Activated naive CD8-positive, alpha-beta T cell treated with anti-CD3 and anti-CD28 coated beads, Interleukin-2, amount 50 U/mL, for 16 hours (primary cell): Measurements from ENCODE around the gene NOS2.
"Not testable (repeated sequence)": the region's sequence is repeated elsewhere in the genome, so short reads cannot be mapped to it uniquely, and the experiment has no call there.

ENCODE experiments used
- DNase-seq: peaks from one replicate; pipeline ENCODE4 v3.0.0-alpha.2; 2020; ENCODE audit warnings: low read depth, low spot score

NOS2 gene

DNA sequence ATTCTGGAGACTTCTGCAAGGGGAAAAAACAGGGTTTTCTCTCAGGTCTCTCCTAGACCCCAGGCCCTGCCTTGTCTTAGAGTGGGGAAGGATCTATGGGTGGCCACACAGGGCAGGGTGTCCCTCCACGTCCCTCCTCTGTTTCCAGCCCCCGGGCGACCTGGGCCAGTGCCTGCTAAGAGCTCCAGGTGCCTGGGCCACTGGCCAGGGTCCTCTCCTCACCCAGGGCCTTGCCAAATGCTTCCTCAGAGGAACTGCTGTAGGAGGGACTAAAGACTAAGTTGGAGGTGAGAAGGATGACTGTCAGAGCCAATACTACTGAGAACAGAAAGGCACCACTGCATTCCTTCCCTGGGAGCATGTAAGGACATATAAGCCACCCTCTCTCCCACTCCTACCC lies 11.4 kb downstream of the NOS2 start:
- no peak for DNase-seq

DNA sequence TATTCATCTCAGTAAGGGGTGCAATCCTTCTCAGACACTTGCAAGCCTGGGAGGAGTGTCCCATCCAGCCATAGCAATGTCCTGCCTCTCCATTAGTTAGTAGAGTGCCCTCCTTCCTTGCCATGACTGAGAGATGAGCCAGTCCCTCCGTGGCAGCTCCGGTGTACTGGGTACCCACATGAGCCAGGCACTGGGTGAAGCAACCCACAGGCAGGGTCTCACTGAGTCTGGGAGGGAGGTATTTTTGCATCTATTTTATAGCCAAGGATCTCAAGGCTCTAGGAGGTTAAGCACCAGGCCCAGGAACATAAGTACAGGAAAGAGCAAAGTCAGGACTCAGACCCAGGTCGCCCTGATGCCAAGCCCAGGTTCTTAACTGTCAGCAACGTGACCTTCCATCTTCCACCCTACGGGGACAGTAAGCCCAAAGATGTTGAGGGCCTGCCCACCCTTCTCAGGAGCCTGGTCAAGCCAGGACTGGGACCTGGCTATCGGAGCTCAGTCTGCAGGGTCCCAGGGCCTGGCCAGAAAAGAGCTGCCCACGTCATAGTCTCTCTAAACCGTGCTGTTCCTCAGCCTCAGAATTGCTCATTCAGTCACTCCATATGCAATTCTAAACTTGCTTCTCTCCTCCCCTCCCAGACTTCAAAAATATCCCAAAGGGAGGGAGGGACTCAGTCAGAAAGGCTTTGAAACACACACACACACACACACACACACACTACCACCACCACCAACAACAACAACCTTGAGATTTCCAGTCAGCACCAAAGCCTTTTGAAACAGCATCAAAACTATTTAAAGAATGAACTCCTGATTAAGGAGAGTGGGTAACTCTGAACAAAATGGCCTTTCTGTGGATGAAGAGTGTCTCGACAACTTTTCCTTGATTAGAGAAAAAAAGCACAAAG lies 16.6 kb downstream of the NOS2 start:
- DNase-seq, result no peak

DNA sequence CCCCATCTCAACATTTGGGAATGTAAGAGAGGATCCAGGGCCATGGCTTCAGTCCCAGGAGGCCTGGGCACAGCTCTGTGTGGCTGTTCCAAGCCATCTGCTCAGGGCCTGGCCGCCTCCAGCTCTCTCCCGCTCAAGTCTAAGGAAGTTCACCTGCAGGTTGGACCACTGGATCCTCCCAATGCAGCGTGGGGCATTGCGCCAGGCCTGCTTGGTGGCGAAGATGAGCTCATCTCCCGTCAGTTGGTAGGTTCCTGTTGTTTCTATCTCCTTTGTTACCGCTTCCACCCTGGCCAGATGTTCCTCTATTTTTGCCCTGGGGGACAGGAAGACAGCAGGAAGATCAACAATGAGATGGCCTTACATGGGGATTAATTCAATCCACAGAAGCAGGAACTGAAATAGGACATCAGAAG lies 17.5 kb downstream of the NOS2 start:
- DNase-seq, result no peak

DNA sequence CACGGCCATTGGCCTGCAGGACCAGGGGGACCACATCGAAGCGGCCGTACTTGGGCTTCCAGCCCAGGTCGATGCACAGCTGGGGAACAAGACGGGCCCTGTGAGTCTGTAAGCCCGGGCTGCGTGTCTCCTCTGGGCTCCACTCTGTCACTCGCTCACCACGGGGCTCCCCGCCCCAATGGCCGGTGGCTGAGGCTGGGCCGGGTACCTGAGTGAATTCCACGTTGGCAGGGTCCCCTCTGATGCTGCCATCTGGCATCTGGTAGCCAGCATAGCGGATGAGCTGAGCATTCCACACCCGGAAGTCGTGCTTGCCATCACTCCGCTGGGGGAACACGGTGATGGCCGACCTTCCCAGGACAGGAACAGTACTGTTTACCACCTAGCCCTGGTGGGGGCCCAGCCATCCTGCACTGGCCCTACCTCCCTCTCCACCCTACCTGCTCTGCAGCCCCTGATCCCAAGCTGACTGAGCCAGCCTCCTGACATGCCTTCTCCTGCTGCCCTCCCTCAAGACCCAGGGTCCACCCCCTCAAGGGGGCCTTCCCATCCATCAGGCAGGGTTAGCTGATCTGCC lies 19.4 kb downstream of the NOS2 start:
- DNase-seq, result no peak

DNA sequence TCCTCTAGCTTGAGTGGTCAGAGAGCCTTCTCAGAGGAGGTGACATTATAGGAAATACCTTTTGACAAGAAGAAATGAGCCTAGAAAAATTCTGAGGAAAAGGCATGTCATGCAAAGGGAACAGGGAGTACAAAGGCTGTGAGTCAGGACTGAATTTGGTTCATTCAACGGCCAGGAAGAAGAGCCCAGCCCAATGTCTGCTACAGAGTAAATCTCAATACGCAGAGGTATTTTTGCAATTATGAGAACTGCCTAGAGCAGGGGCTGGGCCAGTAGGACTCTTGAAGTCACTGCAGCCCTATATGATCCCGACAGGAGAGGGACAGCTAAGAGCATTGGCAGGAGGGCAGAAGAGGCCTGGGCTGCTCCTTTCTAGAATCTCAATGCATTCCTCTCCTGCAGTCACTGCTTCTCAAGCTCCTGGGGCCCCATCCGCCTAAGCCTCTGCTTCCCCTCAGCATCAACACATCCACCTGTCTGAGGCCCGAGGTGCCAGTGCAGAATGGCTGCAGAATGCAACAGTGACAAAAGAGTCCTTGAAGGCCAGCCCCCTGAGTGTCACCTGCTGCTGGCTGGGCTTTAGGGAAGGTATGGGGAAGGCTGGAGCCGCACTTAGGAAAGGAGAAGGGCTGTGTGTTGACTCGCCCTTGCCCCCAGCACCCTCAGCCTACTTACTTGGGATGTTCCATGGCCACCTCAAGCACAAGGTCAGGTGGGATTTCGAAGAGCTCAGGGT lies 20.1 kb downstream of the NOS2 start:
- DNase-seq, result no peak

DNA sequence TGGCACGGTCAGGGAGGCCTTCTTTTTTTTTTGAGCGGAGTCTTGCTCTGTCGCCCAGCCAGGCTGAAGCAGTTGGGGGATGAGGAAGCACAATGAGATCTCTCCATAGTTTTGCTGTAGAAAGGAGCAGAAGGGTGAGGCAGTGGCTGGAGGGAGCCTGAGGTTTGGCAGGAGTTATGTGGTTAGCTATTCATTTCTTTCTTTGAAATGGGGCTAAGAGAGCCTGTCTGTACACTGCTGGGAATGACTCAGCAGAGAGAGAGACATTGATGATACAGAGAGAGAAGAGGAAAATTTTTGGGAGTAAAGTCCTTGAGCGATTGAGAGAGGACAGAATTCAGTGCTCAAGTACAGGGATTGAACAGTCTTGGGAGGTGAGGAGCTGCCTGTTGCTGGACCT lies 22.1 kb downstream of the NOS2 start:
- DNase-seq, result no peak

DNA sequence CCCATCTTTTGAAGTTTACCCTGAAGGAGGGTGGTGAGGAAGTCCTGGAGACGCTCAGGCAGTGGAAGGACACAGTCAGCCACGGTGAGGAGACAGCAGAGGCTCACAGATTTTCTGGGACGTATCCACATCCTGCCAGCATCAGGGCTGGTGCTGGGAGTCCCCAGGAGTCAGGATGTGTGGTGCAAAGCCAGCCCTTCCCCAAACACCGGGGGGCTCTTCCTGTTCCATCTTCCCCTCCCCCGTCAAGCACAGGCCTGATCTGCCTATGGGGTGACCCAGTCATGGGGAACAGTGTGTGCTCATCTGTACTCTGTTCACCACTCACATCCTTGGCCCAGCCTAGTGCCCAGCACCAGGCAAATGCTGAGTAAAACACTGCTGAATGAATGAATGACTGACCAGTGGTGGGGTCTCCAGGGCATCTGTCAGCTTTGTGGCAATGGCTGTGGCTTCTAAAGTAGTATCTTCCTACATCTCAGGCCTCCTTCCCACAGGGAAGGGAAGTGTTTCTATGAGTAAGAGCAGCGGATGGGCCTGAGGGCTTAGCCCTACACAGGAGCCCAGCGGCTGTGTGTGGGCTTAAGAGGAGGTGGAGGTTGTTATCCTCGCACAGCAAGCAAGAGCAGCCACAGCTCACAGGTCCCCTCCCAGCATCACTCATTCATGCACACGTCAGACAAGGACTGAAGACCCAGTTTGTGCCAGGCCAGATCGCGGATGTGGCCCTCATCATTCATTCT lies 23.3 kb downstream of the NOS2 start:
- no peak for DNase-seq

DNA sequence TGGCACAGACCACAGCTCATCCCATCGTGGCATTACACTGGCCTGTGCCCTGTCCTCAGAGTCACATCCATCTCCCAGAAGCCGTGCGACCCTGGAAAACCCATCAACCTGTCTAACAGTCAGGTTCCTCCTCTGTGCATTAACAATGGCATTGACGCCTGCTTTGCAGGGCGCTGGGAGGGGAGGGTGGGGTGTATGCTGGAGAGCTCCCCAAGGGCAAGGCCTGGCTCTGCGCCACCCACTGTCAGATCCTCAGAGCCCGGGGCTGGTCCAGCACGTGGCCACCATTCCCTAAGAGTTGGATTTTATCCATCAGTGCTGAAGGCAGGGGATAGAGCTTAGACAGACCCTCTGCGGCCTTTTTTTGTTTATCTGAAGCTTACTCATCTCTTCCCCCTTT lies 28.7 kb downstream of the NOS2 start:
- DNase-seq, result no peak

- no peak for DNase-seq
Observed at GRCh38 chr17:27770877-27771276, 29.5 kb downstream of the NOS2 start.

DNA sequence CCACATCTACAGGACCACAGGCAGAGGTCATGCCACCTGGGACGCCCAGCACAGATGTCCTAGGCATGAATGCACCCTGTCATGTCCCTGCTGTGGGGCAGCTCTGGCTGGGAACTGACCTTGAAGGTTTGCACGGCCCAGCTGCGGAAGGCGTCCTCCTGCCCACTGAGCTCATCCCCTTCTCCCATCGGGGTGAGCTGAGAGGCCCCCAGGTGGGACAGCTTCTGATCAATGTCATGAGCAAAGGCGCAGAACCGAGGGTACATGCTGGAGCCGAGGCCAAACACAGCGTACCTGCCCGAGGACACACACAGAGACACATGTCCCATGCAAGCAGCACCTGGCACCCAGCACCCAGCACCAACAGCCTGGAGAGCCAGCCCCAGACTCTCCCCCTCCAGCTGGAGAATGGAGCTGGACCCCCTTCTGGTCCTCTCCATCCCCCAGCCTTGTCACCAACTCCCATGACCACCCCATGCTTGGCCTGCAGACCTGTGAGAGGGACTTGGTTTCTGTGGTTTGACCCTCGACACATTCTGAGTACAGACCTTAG lies 31.4 kb downstream of the NOS2 start:
- DNase-seq, result no peak

GRCh38 chr17:27766438-27766837 lies 33.9 kb downstream of the NOS2 start:
- no peak for DNase-seq

DNA sequence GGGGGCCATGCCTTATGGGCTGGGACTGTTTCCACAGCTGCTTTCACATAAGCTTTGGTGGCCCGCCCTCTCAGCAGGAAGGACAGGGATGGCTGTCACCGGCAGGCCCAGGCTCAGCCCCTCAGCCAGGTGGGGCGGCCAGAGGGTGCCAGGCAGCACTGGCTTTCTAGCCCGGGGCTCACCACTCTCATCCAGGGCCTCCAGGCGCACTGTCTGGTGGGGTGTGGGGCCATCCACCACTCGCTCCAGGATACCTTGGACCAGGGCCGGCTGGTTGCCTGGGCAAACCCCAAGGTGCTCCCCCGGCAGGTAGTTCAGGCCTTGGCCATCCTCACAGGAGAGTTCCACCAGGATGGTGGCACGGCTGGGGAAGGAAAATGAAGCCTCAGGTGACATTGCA lies 35.0 kb downstream of the NOS2 start:
- no peak for DNase-seq

DNA sequence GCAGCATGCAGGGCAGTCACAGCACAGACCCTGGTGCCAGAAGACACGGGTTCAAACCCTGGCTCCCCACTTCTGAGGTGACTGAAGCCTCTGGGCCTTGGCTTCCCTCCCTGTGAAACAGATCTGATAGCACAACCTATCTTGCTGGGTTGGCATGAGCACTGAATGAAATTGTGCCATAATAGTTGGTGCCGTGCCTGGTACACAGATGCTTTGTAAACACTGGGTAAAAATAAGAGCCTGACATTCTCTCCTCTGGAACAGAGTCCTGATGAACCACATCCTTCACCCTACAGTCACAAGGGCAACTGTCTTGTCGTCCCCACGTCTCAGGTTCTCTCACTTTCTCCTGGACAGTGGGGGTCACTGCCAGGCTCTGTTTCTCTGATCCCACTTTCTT lies 35.7 kb downstream of the NOS2 start:
- DNase-seq, result no peak

DNA sequence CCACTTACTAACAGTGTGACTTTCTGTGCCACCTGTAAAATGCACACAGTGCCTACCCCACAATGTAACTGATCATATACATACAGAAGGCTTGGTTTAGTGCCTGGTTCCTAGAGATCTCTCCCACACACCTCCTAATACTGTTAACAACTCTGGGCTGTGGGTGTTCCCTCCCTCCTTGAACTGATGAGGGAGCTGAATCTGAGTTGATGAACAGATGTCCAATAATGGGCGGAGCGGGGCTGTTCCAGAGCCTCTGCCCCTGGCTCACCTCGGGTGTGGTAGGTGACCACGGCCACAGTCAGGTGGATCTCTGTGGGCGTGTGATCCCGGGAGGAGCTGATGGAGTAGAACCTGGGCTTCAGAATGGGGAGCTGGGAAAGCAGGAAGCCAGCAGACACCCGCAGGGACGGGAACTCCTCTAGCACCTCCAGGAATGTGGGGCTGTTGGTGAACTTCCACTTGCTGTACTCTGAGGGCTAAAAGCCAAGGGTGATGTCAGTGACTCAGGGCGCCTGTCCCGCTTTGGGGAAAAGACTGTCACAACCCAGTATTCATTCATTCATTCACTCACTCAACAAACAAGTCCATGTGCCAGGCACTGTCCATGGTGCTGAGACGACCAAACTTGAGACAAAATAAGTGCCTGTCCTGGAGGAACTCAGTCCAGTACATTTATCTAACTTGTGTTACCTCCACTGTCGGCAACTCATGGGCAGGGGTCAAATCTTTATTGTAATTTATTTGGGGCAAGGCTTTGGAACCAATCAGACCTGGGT lies 37.6 kb downstream of the NOS2 start:
- DNase-seq, result no peak

DNA sequence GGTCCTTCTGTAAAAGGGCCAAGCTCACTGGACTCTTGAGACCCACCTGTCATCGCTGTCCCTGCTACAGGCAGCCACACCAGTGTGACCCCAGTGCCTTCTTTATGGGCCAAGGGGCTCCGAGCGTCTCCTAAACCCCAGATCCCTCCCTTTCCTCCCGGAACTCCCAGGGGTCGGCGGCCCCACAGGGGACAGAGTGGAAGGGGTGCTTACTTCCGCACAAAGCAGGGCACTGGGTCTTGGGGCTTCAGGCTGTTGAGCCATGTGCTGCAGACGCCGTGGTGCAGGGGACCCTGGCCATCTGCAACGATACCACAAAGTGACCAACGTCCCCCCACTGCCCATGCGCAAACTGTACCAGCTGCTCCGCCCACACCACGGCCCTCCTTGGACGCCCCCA lies 39.4 kb downstream of the NOS2 start:
- not testable (repeated sequence) for DNase-seq

DNA sequence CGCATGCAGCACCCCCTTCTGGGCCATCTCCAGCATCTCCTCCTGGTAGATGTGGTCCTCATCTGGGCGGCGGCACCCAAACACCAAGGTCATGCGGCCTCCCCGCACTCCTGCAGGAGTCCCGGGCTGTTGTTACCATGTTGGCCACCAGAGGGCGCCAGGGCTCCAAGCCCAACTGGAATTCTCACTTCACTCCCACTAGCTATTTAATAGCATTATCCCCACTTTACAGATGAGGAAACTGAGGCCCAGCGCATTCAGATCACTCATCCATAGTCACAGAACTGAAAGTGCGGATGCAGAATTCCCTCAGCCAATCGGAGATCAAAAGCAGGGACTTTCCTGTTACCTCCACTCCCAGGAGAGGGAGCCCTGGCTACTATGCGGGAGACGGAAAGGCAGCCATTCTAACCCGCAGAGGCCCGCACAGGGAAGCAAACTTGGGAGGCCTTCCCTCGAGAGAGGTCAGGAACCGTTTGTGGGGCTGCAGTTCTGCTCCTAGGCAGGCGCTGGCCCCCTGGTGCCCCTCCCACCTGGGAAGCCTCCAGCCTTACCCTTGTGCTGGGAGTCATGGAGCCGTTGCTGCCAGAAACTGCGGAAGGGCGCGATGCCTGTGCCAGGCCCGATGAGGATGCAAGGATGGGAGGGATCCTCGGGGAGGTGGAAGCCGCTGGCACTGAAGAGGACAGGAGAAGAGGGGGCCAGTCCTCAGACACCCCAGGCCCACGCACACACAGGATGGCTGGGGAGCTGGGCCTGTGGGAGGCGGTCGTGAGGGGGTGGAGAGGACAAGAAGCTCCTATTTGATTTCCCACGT lies 40.1 kb downstream of the NOS2 start:
- peak; percentile 37 for DNase-seq

- no peak for DNase-seq
Observed at GRCh38 chr17:27759528-27759927, 40.8 kb downstream of the NOS2 start.

DNA sequence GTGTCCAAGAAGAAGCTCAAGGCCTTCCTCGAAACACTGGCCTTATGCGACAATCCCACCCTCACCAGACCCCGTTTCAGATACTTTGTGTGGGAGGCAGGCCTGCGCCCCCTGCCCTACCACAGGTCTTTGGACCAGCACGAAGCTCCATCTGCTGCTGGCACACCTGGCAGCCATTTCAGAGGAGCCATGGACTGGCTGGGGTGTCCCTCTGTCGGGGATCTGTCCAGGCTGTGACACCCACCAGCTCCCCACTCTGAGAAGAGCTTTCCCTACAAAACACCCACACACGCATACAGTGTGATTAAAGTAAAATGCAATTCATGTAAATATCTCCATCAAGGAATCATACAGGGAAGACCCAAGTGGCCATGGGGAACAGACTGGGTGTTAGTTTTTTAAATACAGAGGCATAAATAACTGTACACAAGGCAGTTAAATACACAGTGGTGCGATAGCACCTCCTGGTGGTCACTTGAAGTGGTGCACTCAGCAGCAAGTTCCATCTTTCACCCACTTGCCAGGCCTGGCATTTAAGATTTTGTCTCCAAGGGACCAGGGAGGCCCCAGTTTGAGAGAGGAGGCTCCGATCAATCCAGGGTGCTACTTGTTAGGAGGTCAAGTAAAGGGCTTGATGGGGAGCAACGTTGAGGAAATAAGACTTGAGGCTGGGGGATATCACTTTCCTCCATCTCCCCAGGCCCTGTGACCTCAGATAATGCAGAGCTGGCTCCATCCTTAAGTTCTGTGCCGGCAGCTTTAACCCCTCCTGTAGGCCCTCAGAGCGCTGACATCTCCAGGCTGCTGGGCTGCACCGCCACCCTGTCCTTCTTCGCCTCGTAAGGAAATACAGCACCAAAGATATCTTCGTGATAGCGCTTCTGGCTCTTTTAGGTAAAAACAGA lies 43.6 kb downstream of the NOS2 start:
- no peak for DNase-seq
